Astrocyte (in vitro differentiated cells and primary cell): ENCODE data around the gene C8A. TPM values are rescaled to one million over a fixed set of nuclear protein-coding genes. Genes with fewer than 3 reads are reported as not detected.

ENCODE experiments used
- DNase-seq: peaks from one replicate; pipeline ENCODE4 v3.0.0-alpha.2; 2010; ENCODE audit warnings: low read depth
- FAIRE-seq: peaks from 2 replicates; lab custom pipeline; 2011; peaks lifted over from hg19 to GRCh38; lab: Jason Lieb, UNC
- H2AFZ ChIP-seq: 2 replicates; pipeline ENCODE4 v1.6.0; 2012; ENCODE audit warnings: low read depth, low read length, inconsistent platforms
- H3K27ac ChIP-seq: 2 replicates; pipeline ENCODE4 v1.5.1; 2011; ENCODE audit warnings: low read depth, low read length, inconsistent platforms
- H3K27me3 ChIP-seq: 2 replicates; pipeline ENCODE4 v1.6.0; 2011; ENCODE audit warnings: low read length, inconsistent platforms; ENCODE audit not compliant: insufficient read depth
- H3K36me3 ChIP-seq: 2 replicates; pipeline ENCODE4 v1.5.1; 2011; ENCODE audit warnings: low read length, inconsistent platforms; ENCODE audit not compliant: insufficient read depth
- H3K4me1 ChIP-seq: 2 replicates; pipeline ENCODE4 v1.5.1; 2011; ENCODE audit warnings: low read length, inconsistent platforms; ENCODE audit not compliant: insufficient read depth
- H3K4me2 ChIP-seq: 2 replicates; pipeline ENCODE4 v1.6.0; 2012; ENCODE audit warnings: low read length, inconsistent platforms
- H3K4me3 ChIP-seq: 2 replicates; pipeline ENCODE4 v1.5.1; 2011; ENCODE audit warnings: low read depth, mild to moderate bottlenecking, low read length, inconsistent platforms; ENCODE audit not compliant: insufficient read depth
- H3K79me2 ChIP-seq: 2 replicates; pipeline ENCODE4 v1.6.0; 2012; ENCODE audit warnings: mild to moderate bottlenecking, low read length, inconsistent platforms; ENCODE audit not compliant: insufficient read depth
- H3K9ac ChIP-seq: 2 replicates; pipeline ENCODE4 v1.6.0; 2012; ENCODE audit warnings: mild to moderate bottlenecking, low read length, inconsistent platforms
- H3K9me3 ChIP-seq: 2 replicates; pipeline ENCODE4 v1.5.1; 2012; ENCODE audit warnings: low read depth, mild to moderate bottlenecking, low read length, inconsistent platforms; ENCODE audit not compliant: insufficient read depth
- H4K20me1 ChIP-seq: 2 replicates; pipeline ENCODE4 v1.6.0; 2012; ENCODE audit warnings: low read length, inconsistent platforms; ENCODE audit not compliant: insufficient read depth
- H3K27ac Mint-ChIP-seq: one replicate; pipeline ENCODE4 v1.8.0; 2021; ENCODE audit warnings: mild to moderate bottlenecking, mixed read lengths; ENCODE audit not compliant: unreplicated experiment
- H3K27me3 Mint-ChIP-seq: one replicate; pipeline ENCODE4 v1.8.0; 2021; ENCODE audit warnings: low read depth, mixed read lengths; ENCODE audit not compliant: unreplicated experiment
- H3K36me3 Mint-ChIP-seq: one replicate; pipeline ENCODE4 v1.8.0; 2021; ENCODE audit warnings: low read depth, mixed read lengths; ENCODE audit not compliant: unreplicated experiment
- H3K4me1 Mint-ChIP-seq: one replicate; pipeline ENCODE4 v1.8.0; 2021; ENCODE audit warnings: low read depth, mixed read lengths; ENCODE audit not compliant: unreplicated experiment
- H3K4me3 Mint-ChIP-seq: one replicate; pipeline ENCODE4 v1.8.0; 2021; ENCODE audit warnings: mild to moderate bottlenecking, moderate library complexity, mixed read lengths; ENCODE audit not compliant: unreplicated experiment
- H3K9me3 Mint-ChIP-seq: one replicate; pipeline ENCODE4 v1.8.0; 2021; ENCODE audit warnings: mild to moderate bottlenecking, mixed read lengths; ENCODE audit not compliant: unreplicated experiment
- EZH2 ChIP-seq: IDR thresholded peaks from 2 replicates; pipeline ENCODE4 v1.6.1; 2012; ENCODE audit warnings: mild to moderate bottlenecking, low read length, inconsistent platforms; ENCODE audit not compliant: insufficient read depth
- total RNA-seq: library from RNA; stranded (reverse); gene quantifications from 2 replicates; pipeline ENCODE4 v1.2.1, GENCODE V29; 2021
- TF ChIP-seq, protein P1 (sequence below): IDR thresholded peaks from 2 replicates; pipeline ENCODE4 v1.5.1; 2011; ENCODE audit warnings: low read depth, mild to moderate bottlenecking, inconsistent platforms, low read length, moderate library complexity; ENCODE audit not compliant: insufficient read depth

Gene C8A
- total RNA-seq, 1 donor from 2014 or later: not detected

- no peaks in the 10 kb centered on the region for H3K79me2 ChIP-seq
- H3K4me2 ChIP-seq: no peak overlapping the region
- H3K27me3 ChIP-seq: no peaks in the 10 kb centered on the region
- no peaks in the 10 kb centered on the region for H3K4me1 Mint-ChIP-seq
- no peak for DNase-seq
- no peaks in the 10 kb centered on the region for H3K36me3 ChIP-seq
- H4K20me1 ChIP-seq: no peaks in the 10 kb centered on the region
- no peaks in the 10 kb centered on the region for H3K4me1 ChIP-seq
- H2AFZ ChIP-seq: no peak overlapping the region
- no peak overlapping the region for H3K4me3 Mint-ChIP-seq
- FAIRE-seq: no peak
- H3K27ac Mint-ChIP-seq: no peak overlapping the region
- H3K27ac ChIP-seq: no peak overlapping the region
- H3K9me3 ChIP-seq: no peaks in the 10 kb centered on the region
- peaks cover 9% of the 10 kb centered on the region for H3K27me3 Mint-ChIP-seq
- H3K9ac ChIP-seq: no peak overlapping the region
- no peak overlapping the region for H3K4me3 ChIP-seq
- TF ChIP-seq, protein P1, sequence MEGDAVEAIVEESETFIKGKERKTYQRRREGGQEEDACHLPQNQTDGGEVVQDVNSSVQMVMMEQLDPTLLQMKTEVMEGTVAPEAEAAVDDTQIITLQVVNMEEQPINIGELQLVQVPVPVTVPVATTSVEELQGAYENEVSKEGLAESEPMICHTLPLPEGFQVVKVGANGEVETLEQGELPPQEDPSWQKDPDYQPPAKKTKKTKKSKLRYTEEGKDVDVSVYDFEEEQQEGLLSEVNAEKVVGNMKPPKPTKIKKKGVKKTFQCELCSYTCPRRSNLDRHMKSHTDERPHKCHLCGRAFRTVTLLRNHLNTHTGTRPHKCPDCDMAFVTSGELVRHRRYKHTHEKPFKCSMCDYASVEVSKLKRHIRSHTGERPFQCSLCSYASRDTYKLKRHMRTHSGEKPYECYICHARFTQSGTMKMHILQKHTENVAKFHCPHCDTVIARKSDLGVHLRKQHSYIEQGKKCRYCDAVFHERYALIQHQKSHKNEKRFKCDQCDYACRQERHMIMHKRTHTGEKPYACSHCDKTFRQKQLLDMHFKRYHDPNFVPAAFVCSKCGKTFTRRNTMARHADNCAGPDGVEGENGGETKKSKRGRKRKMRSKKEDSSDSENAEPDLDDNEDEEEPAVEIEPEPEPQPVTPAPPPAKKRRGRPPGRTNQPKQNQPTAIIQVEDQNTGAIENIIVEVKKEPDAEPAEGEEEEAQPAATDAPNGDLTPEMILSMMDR: no peak
- no peak for TF ChIP-seq EZH2
- H3K36me3 Mint-ChIP-seq: no peaks in the 10 kb centered on the region
- H3K9me3 Mint-ChIP-seq: no peaks in the 10 kb centered on the region
Measured at GRCh38 chr1:56880774-56881173, 26.2 kb downstream of the C8A start.

DNA sequence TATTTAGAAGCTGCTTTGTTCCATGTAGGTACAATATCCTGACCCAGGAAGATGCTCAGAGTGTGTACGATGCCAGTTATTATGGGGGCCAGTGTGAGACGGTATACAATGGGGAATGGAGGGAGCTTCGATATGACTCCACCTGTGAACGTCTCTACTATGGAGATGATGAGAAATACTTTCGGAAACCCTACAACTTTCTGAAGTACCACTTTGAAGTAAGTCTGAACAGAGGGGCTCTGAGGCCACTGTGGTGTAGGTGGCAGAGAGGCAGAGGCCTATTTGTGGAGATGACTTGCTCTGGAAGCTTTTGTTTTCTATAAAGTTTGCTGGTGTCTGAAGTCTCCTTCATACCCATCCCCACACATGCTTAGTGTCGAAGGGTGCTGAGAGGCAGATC lies 26.8 kb downstream of the C8A start:
- TF ChIP-seq, protein P1: no peak
- TF ChIP-seq EZH2: no peak
- no peaks in the 10 kb centered on the region for H3K4me1 Mint-ChIP-seq

DNA sequence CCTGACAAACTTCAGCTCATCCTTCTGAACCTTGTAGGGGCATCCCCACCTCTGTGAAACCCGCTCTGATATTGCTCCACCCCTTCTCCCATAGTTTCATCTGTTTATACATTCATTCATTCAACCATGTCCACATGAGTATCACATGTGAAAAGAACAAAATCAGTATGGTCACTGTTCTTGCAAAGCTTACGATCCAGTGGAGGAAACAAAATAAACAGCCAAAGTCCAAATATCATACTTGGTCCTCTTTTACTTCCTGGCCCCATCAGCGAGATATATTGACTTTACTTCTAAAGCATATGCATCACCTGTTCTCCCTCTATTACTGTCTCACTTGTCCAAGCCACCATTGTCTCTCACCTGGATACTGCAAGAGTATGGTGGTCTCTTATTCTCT lies 35.6 kb downstream of the C8A start:
- Mint-ChIP-seq H3K4me3 (no peak overlapping the region), H3K9me3 (no peaks in the 10 kb centered on the region), H3K27me3 (peaks cover 5% of the 10 kb centered on the region), H3K4me1 (no peaks in the 10 kb centered on the region), H3K36me3 (no peaks in the 10 kb centered on the region), H3K27ac (no peak overlapping the region)
- no peak for TF ChIP-seq EZH2
- TF ChIP-seq, protein P1: no peak
- DNase-seq (no peak), FAIRE-seq (no peak)
- Histone ChIP-seq H3K4me3 (no peak overlapping the region), H3K36me3 (no peaks in the 10 kb centered on the region), H4K20me1 (no peaks in the 10 kb centered on the region), H2AFZ (no peak overlapping the region), H3K9me3 (no peaks in the 10 kb centered on the region), H3K9ac (no peak overlapping the region), H3K4me1 (no peaks in the 10 kb centered on the region), H3K27me3 (no peaks in the 10 kb centered on the region), H3K27ac (no peak overlapping the region), H3K4me2 (no peak overlapping the region), H3K79me2 (no peaks in the 10 kb centered on the region)

More for the DNA sequence above, 26.8 kb downstream of the C8A start:
- Histone ChIP-seq H3K79me2 (no peaks in the 10 kb centered on the region), H2AFZ (no peak overlapping the region), H3K9ac (no peak overlapping the region), H4K20me1 (no peaks in the 10 kb centered on the region), H3K4me1 (no peaks in the 10 kb centered on the region), H3K4me2 (no peak overlapping the region), H3K9me3 (no peaks in the 10 kb centered on the region), H3K4me3 (no peak overlapping the region), H3K27me3 (no peaks in the 10 kb centered on the region), H3K36me3 (no peaks in the 10 kb centered on the region), H3K27ac (no peak overlapping the region)
- H3K27me3 Mint-ChIP-seq: peaks cover 4% of the 10 kb centered on the region
- H3K9me3 Mint-ChIP-seq: no peaks in the 10 kb centered on the region
- H3K27ac Mint-ChIP-seq: no peak overlapping the region
- DNase-seq (no peak), FAIRE-seq (no peak)
- H3K36me3 Mint-ChIP-seq: no peaks in the 10 kb centered on the region
- no peak overlapping the region for H3K4me3 Mint-ChIP-seq
